H1 (cell line): ENCODE results near the gene COX10. TPM values are rescaled to one million over a fixed set of nuclear protein-coding genes. Genes with fewer than 3 reads are reported as not detected.

Experiments used
- CTCF ChIA-PET: fragments of 300-600 bp; sonication (Branson Sonifier 250); formaldehyde crosslinking; loops from one replicate; lab custom pipeline; 2021; ENCODE audit not compliant: partially characterized antibody; lab: Charles Lee
- POLR2A ChIA-PET: fragments of 300-600 bp; sonication (Branson Sonifier 250); formaldehyde crosslinking; loops from one replicate; lab custom pipeline; 2021; ENCODE audit warnings: inconsistent platforms; ENCODE audit not compliant: partially characterized antibody; lab: Charles Lee
- DNase-seq, 2 experiments: peaks; one replicate each; pipeline versions ENCODE4 v3.0.0 to v3.0.0-alpha.2; 2010 to 2022; ENCODE audit warnings: low spot score in 2 of 2, low read depth in 1 of 2, mixed read lengths in 1 of 2
- FAIRE-seq: peaks from 2 replicates; lab custom pipeline; 2011; peaks lifted over from hg19 to GRCh38; lab: Jason Lieb, UNC
- H2AFZ ChIP-seq: 2 replicates; pipeline ENCODE4 v1.8.1; 2012; ENCODE audit warnings: low read length, inconsistent platforms
- H2AK5ac ChIP-seq: 2 replicates; pipeline ENCODE4 v1.6.1; 2013; ENCODE audit warnings: low read depth, low read length
- H2BK120ac ChIP-seq: replicated peaks from 2 replicates; pipeline ENCODE3; 2013; ENCODE audit warnings: low read depth, low read length, inconsistent platforms
- H2BK12ac ChIP-seq: 2 replicates; pipeline ENCODE4 v1.6.1; 2013; ENCODE audit warnings: low read depth, low read length
- H2BK15ac ChIP-seq: 2 replicates; pipeline ENCODE4 v1.6.1; 2013; ENCODE audit warnings: low read length
- H2BK20ac ChIP-seq: 2 replicates; pipeline ENCODE4 v1.6.1; 2013; ENCODE audit warnings: low read length
- H2BK5ac ChIP-seq: 2 replicates; pipeline ENCODE4 v1.6.1; 2013; ENCODE audit warnings: low read depth, low read length
- H3K14ac ChIP-seq: 2 replicates; pipeline ENCODE4 v1.6.1; 2013; ENCODE audit warnings: inconsistent platforms; ENCODE audit not compliant: insufficient read length
- H3K18ac ChIP-seq: 2 replicates; pipeline ENCODE4 v1.6.1; 2013; ENCODE audit warnings: low read length; ENCODE audit errors: extremely low read depth
- H3K23ac ChIP-seq: 2 replicates; pipeline ENCODE4 v1.6.1; 2013; ENCODE audit warnings: inconsistent platforms; ENCODE audit not compliant: insufficient read length
- H3K23me2 ChIP-seq: 2 replicates; pipeline ENCODE4 v1.6.1; 2013; ENCODE audit warnings: low read depth, low read length
- H3K27ac ChIP-seq: 2 replicates; pipeline ENCODE4 v1.6.1; 2011; ENCODE audit warnings: low read depth, low read length, inconsistent platforms
- H3K27me3 ChIP-seq, 4 experiments: replicated peaks in 1 of 4; 1 replicate in 1 of 4; 2 replicates in 3 of 4; pipeline versions ENCODE4 v1.6.1 to v1.8.1; 2011 to 2013; ENCODE audit warnings: low read length in 3 of 4, mild to moderate bottlenecking in 3 of 4, inconsistent platforms in 2 of 4, mixed read lengths in 2 of 4, moderate library complexity in 1 of 4; ENCODE audit not compliant: control insufficient read depth in 3 of 4, insufficient read depth in 3 of 4; ENCODE audit errors: extremely low read depth in 1 of 4
- H3K36me3 ChIP-seq, 4 experiments: 2 replicates each; pipeline versions ENCODE4 v1.6.1 to v1.8.1; 2011 to 2013; ENCODE audit warnings: mild to moderate bottlenecking in 4 of 4, low read length in 3 of 4, moderate library complexity in 2 of 4, control low read depth in 1 of 4, inconsistent platforms in 1 of 4; ENCODE audit not compliant: insufficient read depth in 4 of 4, control insufficient read depth in 2 of 4
- H3K4ac ChIP-seq: replicated peaks from 2 replicates; pipeline ENCODE3; 2013; ENCODE audit warnings: low read length, low read depth, mixed read lengths, inconsistent platforms; ENCODE audit not compliant: insufficient read length
- H3K4me1 ChIP-seq, 4 experiments: replicated peaks in 1 of 4; 1 replicate in 1 of 4; 2 replicates in 3 of 4; pipeline versions ENCODE4 v1.6.1 to v1.8.1; 2011 to 2013; ENCODE audit warnings: low read length in 3 of 4, inconsistent platforms in 2 of 4, mixed read lengths in 1 of 4; ENCODE audit not compliant: insufficient read depth in 4 of 4, control insufficient read depth in 3 of 4
- H3K4me2 ChIP-seq, 2 experiments: 2 replicates each; pipeline versions ENCODE4 v1.6.1 to v1.8.1; 2011 to 2013; ENCODE audit warnings: low read depth in 2 of 2, low read length in 2 of 2, control low read depth in 1 of 2, inconsistent platforms in 1 of 2, mild to moderate bottlenecking in 1 of 2; ENCODE audit not compliant: insufficient read depth in 1 of 2
- H3K4me3 ChIP-seq, 4 experiments: fragments of 200-600, 300-600 bp in 1 of 4; sonication (generic), shearing (Covaris generic), sonication (Bioruptor Twin) in 1 of 4; 2 replicates each; pipeline versions ENCODE4 v1.5.1 to v1.8.1; 2011 to 2016; ENCODE audit warnings: low read length in 4 of 4, low read depth in 3 of 4, control low read depth in 2 of 4, inconsistent platforms in 2 of 4, mild to moderate bottlenecking in 2 of 4, mixed read lengths in 1 of 4, moderate library complexity in 1 of 4; ENCODE audit not compliant: insufficient read depth in 2 of 4; ENCODE audit errors: extremely low read depth in 1 of 4
- H3K56ac ChIP-seq: replicated peaks from 2 replicates; pipeline ENCODE3; 2013; ENCODE audit warnings: low read depth, mild to moderate bottlenecking, mixed read lengths, low read length, inconsistent platforms; ENCODE audit not compliant: insufficient read length
- H3K79me1 ChIP-seq: 2 replicates; pipeline ENCODE4 v1.6.1; 2013; ENCODE audit warnings: low read depth, low read length, control low read depth
- H3K79me2 ChIP-seq, 2 experiments: 2 replicates each; pipeline versions ENCODE4 v1.6.1 to v1.8.1; 2012 to 2013; ENCODE audit warnings: low read length in 2 of 2, mild to moderate bottlenecking in 2 of 2, inconsistent platforms in 1 of 2; ENCODE audit not compliant: insufficient read depth in 2 of 2, control insufficient read depth in 1 of 2
- H3K9ac ChIP-seq, 4 experiments: replicated peaks in 1 of 4; 1 replicate in 1 of 4; 2 replicates in 3 of 4; pipeline versions ENCODE4 v1.6.1 to v1.8.1; 2011 to 2013; ENCODE audit warnings: low read depth in 3 of 4, low read length in 3 of 4, control low read depth in 2 of 4, mild to moderate bottlenecking in 2 of 4, moderate library complexity in 2 of 4, inconsistent platforms in 1 of 4; ENCODE audit errors: extremely low read depth in 1 of 4
- H3K9me3 ChIP-seq, 2 experiments: 2 replicates each; pipeline versions ENCODE4 v1.6.1 to v1.8.1; 2012 to 2013; ENCODE audit warnings: mild to moderate bottlenecking in 2 of 2, moderate library complexity in 2 of 2, control low read depth in 1 of 2, inconsistent platforms in 1 of 2, low read depth in 1 of 2, low read length in 1 of 2, mixed read lengths in 1 of 2; ENCODE audit not compliant: insufficient read depth in 2 of 2
- H4K20me1 ChIP-seq, 2 experiments: replicated peaks in 1 of 2; 2 replicates each; pipeline versions ENCODE3 to v1.8.1; 2011 to 2013; ENCODE audit warnings: inconsistent platforms in 2 of 2, low read length in 2 of 2, mild to moderate bottlenecking in 1 of 2; ENCODE audit not compliant: insufficient read depth in 2 of 2, control insufficient read depth in 1 of 2
- H4K5ac ChIP-seq: 2 replicates; pipeline ENCODE4 v1.6.1; 2013; ENCODE audit warnings: low read length, low read depth, mixed read lengths, inconsistent platforms; ENCODE audit not compliant: insufficient read length
- H4K8ac ChIP-seq: 2 replicates; pipeline ENCODE4 v1.8.0; 2013; ENCODE audit warnings: mild to moderate bottlenecking, moderate library complexity, low read length, inconsistent platforms; ENCODE audit not compliant: insufficient read depth; ENCODE audit errors: extremely low read depth
- H4K91ac ChIP-seq: replicated peaks from 2 replicates; pipeline ENCODE3; 2013; ENCODE audit warnings: low read length, mixed read lengths, inconsistent platforms; ENCODE audit not compliant: insufficient read length
- MAFK ChIP-seq: IDR thresholded peaks from 2 replicates; pipeline ENCODE4 v1.6.1; 2012; ENCODE audit warnings: low read depth, mild to moderate bottlenecking, improper control_type of control experiment, low read length
- POLR2A ChIP-seq, 2 experiments: IDR thresholded peaks; 1 replicate in 1 of 2; 2 replicates in 1 of 2; pipeline ENCODE4 v1.6.1; 2011; ENCODE audit warnings: low read depth in 2 of 2, low read length in 2 of 2, mild to moderate bottlenecking in 2 of 2; ENCODE audit errors: control extremely low read depth in 1 of 2
- WGBS, 2 experiments: shearing (Covaris generic) in 1 of 2; methylation state at CpG; one replicate each; pipeline versions ENCODE4 v1.1.6 to v1.1.7; 2013 to 2015; ENCODE audit warnings: low lambda C conversion rate in 2 of 2, mixed read lengths in 2 of 2, inconsistent platforms in 1 of 2, low coverage in 1 of 2, missing lambda C conversion rate in 1 of 2; ENCODE audit not compliant: insufficient replicate concordance in 2 of 2, insufficient coverage in 1 of 2, insufficient read length in 1 of 2; ENCODE audit errors: extremely low coverage in 1 of 2, missing lambda C conversion rate in 1 of 2; 5-methylcytosine and 5-hydroxymethylcytosine counted together
- polyA plus RNA-seq, 7 experiments: library from polyadenylated mRNA; depleted of rRNA in 3 of 7; stranded (reverse) in 5 of 7; unstranded in 2 of 7; fragments of >200 nt in 5 of 7; fragments of 200-250 nt in 2 of 7; gene quantifications; 1 replicate in 5 of 7; 2 replicates in 1 of 7; 4 replicates in 1 of 7; pipeline versions ENCODE4 v1.2.1 to v1.2.3, GENCODE V29; 2011 to 2013; ENCODE audit warnings: missing spikeins in 2 of 7, mixed read lengths in 2 of 7
- total RNA-seq: library from RNA; stranded (reverse); fragmentation: NEBNext Ultra II Directional; extraction: Animal tissue kit (Norgen Biotek cat#: 25700); gene quantifications from 2 replicates; pipeline ENCODE4 v1.2.1, GENCODE V29; 2021

Gene COX10
- total and polyA plus RNA-seq, 2 of the 8 experiments (the other 6 are each of a cell fraction or from before 2014, with no cell fraction given), result 18.0 to 23.0 TPM

- Histone ChIP-seq H2BK12ac (no peak overlapping the region), H2BK5ac (no peak overlapping the region), H4K20me1 (no peaks in the 10 kb centered on the region), H3K4me1 (no peaks in the 10 kb centered on the region; a peak in 1 of 7 replicates), H3K36me3 (peaks cover 0 to 7% (median 0%) of the 10 kb centered on the region in 4 experiments; a peak in 2 of 8 replicates), H3K79me2 (no peaks in the 10 kb centered on the region), H3K18ac (no peak overlapping the region), H3K4ac (no peak overlapping the region), H3K9me3 (peaks cover 18 to 19% of the 10 kb centered on the region in 2 experiments), H3K56ac (no peak overlapping the region), H3K23me2 (no peaks in the 10 kb centered on the region; the same call in 1 of the 2 replicates), H2BK15ac (no peak overlapping the region), H2BK20ac (no peak overlapping the region), H3K27me3 (no peaks in the 10 kb centered on the region), H2AFZ (no peak overlapping the region), H4K5ac (no peak overlapping the region), H3K14ac (no peak overlapping the region), H3K79me1 (no peaks in the 10 kb centered on the region; the same call in 1 of the 2 replicates), H2BK120ac (no peak overlapping the region), H3K23ac (no peak overlapping the region), H4K8ac (no peak overlapping the region), H3K9ac (no peak overlapping the region), H4K91ac (no peak overlapping the region), H3K27ac (no peak overlapping the region), H3K4me2 (no peak overlapping the region), H2AK5ac (no peak overlapping the region), H3K4me3 (no peak overlapping the region)
- ChIA-PET CTCF (interaction anchor here (1.1 kb wide), 1 partner anchor 1003 kb away, joined by 3 read pairs; no protein-coding TSS in a partner anchor), POLR2A (no interaction called here)
- FAIRE-seq (no peak), DNase-seq (no peak)
- TF ChIP-seq POLR2A (IDR thresholded peaks at IDR 0.05; ENCODE audit: control extremely low read depth in 1 of 2, low read depth in 2 of 2, low read length in 2 of 2) (no peak), MAFK (no peak)
- 93% methylated on average over 3 of the region's 3 CpGs; no CpG with 5 or more reads in 1 of the 2 experiments for WGBS, 2 experiments
Measured at GRCh38 chr17:14168582-14168981, 99.3 kb downstream of the COX10 start.
